Esophagus squamous epithelium (tissue), 4 donors: ENCODE measurements around the gene OR2L13.

Experiments used
- CTCF ChIP-seq, 6 experiments: fragments of 450-650 bp in 4 of 6; fragments of 200-600 bp in 2 of 6; sonication (generic) in 2 of 6; IDR thresholded peaks; one replicate each; pipeline ENCODE4 v1.5.1; 2016 to 2019; ENCODE audit warnings: antibody characterized with exemption in 6 of 6, mild to moderate bottlenecking in 4 of 6, moderate library complexity in 4 of 6
- POLR2A ChIP-seq, 4 donors: fragments of 450-650 bp; IDR thresholded peaks; one replicate each; pipeline ENCODE4 v1.6.1; 2017; ENCODE audit warnings: antibody characterized with exemption in 4 of 4, mild to moderate bottlenecking in 4 of 4, moderate library complexity in 3 of 4

GRCh38 chr1:248143311-248143710, 48.3 kb downstream of the OR2L13 start:
- TF ChIP-seq CTCF (IDR thresholded peaks at IDR 0.05) (no peak), POLR2A (IDR thresholded peaks at IDR 0.05) (no peak)
